Hindlimb muscle (tissue), 1 donor: ENCODE data around the gene FASN. TPM values are rescaled to one million over a fixed set of nuclear protein-coding genes. Genes with fewer than 3 reads are reported as not detected.
A peak's percentile ranks its signal among the peaks of the same experiment; 100 is the strongest.
"Not testable (repeated sequence)": the region's sequence is repeated elsewhere in the genome, so short reads cannot be mapped to it uniquely, and the experiment has no call there.

ENCODE experiments used
- DNase-seq: peaks from one replicate; pipeline ENCODE4 v3.0.0-alpha.2; 2013
- polyA plus RNA-seq: library from polyadenylated mRNA; unstranded; fragments of 120-200 nt; gene quantifications from one replicate; pipeline ENCODE4 v1.2.1, GENCODE V29; 2013; ENCODE audit not compliant: insufficient read length

Gene FASN
- polyA plus RNA-seq, 1 donor: 34.7 TPM

DNA sequence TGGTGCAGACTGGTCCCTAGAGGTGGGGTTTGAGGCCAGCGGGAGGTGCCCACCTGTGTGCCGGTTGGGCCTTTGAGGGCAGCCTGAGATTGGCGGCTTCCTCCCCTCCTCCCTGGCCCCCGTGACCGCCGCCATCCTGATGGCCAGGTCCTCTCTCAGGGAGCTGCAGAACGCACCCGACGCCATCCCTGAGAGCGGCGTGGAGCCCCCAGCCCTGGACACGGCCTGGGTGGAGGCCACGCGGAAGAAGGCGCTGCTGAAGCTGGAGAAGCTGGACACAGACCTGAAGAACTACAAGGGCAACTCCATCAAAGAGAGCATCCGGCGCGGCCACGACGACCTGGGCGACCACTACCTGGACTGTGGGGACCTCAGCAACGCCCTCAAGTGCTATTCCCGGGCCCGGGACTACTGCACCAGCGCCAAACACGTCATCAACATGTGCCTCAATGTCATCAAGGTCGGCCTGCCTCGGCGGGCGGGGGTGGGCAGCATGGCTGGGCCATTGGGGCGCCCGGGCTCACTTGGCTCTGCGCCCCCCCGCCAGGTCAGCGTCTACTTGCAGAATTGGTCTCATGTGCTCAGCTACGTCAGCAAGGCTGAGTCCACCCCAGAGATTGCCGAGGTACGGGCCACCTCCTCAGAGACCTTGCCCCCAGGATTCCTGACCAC, 43.5 kb downstream of the FASN start:
- DNase-seq: no peak

GRCh38 chr17:82053556-82054263, 44.3 kb downstream of the FASN start:
- DNase-seq: no peak

DNA sequence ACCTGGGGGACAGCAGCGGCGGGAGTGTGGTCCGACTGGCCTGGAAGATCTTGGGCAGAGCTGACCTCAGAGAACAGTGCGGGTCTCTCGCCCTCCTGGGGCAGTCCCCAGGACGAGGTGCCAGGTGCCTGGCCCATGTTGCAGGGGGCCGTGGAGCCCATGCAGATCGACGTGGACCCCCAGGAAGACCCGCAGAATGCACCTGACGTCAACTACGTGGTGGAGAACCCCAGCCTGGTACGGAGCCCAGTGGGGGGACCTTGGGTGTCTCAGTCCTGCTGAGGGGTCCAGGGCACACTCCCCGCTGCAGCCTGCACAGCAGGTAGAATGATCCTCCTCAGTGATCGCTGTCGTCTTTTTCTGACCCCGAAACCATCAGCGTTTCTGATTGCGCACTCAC, 44.9 kb downstream of the FASN start:
- DNase-seq: no peak

DNA sequence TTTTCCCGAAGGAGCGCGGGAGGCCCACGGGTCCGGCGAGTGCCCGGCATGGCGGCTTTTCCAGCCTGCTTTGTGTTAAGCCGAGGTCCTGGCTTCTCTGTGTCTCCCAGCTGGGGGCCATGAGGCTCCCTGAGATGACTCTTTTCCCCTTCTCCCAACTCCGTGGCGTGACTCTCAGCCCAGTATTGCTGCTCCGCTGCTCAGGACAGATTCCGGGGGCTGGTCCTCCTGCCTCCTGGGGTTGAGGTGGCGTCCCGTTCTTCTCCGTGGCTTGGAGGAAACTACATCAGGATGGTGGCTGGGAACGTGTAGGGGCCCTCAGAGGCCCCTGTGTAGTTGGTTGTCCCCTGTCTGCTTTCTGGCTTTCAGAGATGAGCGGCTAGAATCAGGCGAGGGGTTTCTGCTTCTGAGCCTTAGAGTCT, 45.4 kb downstream of the FASN start:
- DNase-seq: no peak

DNA sequence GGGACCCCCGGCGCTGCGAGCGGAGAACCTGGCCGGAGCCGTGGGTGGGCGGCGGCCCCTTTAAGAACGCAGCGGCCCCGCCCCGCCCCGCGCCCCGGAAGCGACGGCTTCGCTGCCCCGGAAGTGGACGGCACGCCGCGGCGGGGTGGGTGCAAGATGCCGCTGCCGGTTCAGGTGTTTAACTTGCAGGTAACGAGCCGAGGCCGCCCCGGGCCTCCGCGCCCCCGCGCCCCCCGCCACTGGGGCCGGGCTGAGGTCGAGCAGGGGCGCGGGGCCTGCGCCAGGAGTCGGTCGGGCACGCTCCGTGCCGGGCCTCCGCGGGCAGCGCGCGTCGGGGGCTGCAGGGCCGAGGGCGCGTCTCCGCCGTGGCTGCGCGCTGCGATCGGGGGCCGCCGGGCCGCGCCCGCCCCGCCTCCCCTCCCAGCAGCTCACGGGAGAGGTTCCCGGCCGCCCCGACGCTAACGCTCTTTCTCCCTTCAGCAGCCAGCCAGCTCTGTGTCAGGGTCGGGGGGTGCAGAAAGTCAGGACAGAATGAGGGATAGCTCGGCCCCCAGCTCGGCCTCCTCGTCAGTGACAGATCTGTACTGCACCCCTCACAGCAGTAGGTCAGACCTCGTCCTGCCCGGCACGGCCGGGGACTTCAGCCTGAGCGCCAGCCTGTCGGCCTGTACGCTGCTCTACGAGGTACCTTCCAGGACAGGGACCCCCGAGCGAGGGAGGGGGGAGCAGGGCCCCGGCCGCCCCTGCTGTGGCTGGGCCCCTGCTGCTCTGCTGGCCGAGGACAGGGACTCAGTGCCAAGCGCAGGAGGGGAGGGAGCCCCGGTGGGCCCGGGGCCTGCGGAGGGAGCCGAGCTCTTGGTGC, 46.0 kb downstream of the FASN start, which contains the start of the genes GPS1 and RFNG:
Gene GPS1 (plus strand): TSS at position 123 of the 862 bp plus-strand sequence. CDS start 34 bp downstream, at position 157.
Gene RFNG (minus strand): TSS at position 36 of the 862 bp plus-strand sequence. CDS start 45 bp downstream, outside the sequence.
- peak; percentile 74 for DNase-seq

GRCh38 chr17:82050761-82051641, 47.0 kb downstream of the FASN start:
- DNase-seq: no peak

DNA sequence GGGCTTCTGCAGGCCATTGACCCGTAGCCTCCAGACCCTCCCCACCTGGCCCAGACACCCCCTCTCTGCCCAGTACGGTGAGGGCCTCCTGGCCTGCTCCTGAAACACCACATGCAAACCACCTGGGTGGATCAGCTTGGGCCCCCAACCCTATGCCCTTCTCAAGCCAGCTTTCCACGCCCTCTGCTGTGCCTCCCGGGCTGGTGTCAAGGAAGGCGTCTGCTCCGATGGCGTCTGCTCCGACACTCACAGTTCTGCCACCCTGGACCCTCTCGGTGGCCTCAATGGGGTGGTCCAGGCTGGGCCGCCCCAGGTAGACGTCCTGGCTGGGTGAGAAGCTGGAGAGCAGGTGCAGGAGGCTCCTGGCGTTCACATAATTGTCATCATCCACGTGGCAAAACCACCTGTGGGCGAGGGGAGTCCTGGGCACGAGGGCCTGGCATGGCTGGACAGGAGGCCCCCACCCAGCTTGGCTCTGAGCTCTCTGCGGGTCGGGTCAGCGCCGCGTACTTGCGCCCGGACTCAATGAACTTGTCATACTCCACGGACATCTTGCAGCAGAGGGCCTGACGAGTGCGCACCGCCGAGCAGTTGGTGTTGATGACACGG, 47.8 kb downstream of the FASN start:
- DNase-seq: no peak

- no peak for DNase-seq
Observed at GRCh38 chr17:82049521-82049971, 48.5 kb downstream of the FASN start.

DNA sequence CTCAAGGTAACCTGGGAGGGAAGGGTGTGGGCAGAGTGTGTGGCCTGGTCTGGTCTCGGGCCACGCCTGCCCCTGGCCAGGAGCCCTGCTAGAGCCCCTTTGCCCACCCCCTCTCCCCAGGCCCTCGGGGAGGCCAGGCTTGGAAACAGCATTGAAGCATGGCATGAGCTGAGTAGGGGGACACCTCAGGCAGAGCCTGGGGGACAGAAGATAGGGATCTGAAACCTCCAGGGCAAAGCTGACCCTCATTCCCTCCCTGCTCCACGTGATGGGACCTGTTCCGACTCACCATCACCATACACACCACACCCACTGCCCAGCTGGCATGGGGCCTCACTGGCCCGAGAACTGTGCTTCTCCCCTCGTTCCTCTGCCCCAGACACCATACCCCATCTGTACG, 48.9 kb downstream of the FASN start:
- no peak for DNase-seq

DNA sequence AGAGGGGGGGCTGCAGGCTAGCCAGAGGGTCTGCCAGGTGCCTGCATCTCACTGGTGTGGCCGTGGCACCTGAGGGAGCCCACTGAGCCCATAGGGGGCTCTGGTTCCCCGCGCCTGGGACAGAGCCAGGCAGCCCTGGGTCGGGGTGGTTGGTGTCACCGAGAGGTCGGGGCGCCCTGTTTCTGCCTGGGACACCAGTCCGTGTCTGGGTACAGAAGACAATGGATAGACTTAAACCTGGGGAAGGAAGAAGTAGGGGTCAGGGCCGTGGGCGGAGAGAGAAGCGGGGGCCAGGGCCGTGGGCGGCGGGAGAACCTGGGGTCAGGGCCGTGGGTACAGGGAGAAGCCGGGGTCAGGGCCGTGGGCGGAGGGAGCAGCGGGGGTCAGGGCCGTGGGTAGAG, 49.5 kb downstream of the FASN start:
- DNase-seq: no peak

GRCh38 chr17:82047914-82048570, 50.0 kb downstream of the FASN start:
- DNase-seq: no peak

DNA sequence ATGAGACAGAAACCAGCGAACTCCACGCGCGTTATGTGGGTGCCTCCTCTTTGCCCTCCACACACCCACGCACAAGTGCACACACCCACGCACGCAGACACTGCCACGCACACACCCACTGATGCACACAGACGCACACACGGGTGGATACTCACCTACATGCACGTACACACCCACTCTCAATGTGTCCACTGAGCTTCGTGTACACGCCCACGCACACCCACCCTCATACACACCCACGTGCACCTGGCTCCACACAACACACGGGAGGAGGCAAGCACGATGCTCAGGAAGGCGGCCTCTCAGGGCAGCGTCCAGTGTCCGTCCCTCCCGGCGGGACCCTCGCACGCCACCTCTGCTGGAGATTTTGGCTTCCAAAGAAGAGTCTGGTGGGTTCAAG, 50.7 kb downstream of the FASN start:
- DNase-seq: no peak

DNA sequence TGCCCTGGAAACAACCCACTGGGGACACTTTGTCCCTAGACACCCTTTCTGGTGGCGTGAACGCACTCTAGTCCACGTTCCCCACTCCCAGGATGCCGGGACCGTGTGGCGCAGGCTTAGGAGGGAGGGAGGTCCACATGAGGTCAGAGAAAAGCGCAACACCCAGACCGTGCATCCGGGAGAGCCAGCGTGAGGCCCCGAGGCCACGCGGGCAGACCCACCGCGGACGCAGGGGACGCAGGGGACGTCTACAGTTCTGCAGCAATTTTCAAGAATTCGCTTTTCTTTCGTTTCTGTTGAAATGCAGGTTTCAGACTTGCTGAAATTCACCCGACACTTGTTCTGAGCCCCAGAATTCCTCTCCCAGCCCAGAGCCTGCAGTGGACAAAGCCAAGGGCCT, 51.1 kb downstream of the FASN start:
- no peak for DNase-seq

GRCh38 chr17:82045936-82046484, 52.0 kb downstream of the FASN start:
- DNase-seq: no peak

GRCh38 chr17:82043507-82043906, 54.5 kb downstream of the FASN start:
- DNase-seq: no peak

DNA sequence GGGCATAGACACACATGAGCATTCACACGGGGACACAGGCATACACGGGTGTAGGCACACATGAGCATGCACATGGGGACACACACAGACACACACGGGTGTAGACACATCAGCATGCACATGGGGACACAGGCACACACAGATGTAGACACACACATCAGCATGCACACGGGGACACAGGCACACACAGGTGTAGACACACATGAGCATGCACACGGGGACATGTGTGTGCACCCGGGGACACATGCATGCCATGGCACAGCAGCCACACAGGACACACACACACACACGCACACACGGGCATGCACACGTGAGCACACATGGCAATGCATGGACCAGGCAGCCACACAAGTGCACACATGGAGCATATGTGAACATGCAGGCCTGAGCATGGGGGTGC, 55.4 kb downstream of the FASN start:
- DNase-seq: no peak

- no peak for DNase-seq
Observed at GRCh38 chr17:82041144-82041814, 56.8 kb downstream of the FASN start.

DNA sequence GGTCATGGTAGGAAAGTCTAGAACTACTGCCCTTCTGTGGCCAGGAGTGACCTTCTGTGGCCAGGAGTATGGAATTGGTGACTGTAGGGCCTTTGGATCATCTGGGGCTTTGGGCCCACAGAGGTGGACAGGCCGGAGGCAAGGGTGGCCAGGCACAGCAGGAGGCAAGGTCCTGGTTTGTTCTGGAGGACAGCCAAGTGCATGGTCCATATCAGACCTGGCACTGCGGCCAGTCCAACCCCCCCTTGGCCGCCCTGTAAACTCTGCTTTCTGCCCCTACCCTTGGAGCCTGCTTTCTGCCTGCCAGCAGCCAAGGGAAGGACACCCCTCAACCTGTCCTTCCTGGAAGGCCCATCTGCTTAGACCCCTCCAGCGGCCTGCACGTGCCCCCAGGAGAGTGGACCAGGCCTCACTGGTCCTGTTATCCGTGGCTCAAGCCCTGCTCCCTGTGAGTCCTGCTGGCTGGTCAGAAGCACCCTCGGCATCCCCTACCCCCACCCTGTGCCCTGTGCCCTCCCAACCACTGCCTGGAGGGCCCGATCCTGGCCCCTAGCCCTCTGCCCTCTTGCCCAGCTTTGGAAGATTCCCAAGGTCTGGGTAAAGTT, 58.2 kb downstream of the FASN start:
- no peak for DNase-seq

DNA sequence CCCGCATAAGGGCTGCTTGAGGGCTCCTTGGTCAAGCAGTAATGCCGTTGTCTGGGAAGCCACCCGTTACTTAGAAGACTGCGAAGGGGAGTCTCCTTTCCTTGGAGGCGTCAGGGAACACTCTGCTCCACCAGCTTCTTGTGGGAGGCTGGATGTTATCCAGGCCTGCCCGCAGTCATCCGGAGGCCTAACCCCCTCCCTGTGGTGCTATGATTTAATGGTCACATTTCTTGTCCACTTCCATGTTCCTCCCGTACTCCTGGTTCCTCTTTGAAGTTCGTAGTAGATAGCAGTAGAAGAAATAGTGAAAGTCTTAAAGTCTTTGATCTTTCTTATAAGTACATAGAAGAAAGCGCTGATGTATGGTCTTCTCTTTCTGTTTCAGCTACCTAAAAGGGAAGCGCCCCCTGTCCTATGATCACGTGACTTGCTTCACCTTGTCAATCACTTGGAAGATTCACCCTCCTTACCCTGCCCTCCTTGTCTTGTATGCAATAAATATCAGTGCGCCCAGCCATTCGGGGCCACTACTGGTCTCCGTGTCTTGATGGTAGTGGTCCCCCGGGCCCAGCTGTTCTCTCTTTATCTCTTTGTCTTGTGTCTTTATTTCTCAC, 59.1 kb downstream of the FASN start:
- not testable (repeated sequence) for DNase-seq
